Measurements from ENCODE around the gene ELMO1.

Gene ELMO1

DNA sequence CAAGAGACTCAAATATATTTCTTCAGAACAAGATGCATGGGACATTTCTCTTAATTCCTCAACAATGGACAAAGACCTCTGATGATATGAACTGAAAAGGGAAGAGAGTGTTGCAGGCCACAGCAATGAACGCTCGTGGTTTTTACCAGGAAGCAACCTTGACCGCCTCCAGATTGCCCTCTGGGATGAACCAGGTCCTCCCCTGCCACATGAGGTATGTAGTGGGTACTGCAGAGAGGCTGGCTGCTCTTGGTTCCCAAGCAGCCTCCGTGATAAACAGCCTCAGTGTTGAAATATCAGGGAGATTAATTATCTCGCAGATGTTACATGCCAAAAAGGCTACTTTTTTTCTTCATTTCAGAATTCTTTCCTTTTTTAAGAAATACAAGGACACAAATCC, 338.8 kb downstream of the ELMO1 start:
- ATAC-seq (ENCODE audit: low read depth) = no peak
- TF ChIP-seq, protein P1, sequence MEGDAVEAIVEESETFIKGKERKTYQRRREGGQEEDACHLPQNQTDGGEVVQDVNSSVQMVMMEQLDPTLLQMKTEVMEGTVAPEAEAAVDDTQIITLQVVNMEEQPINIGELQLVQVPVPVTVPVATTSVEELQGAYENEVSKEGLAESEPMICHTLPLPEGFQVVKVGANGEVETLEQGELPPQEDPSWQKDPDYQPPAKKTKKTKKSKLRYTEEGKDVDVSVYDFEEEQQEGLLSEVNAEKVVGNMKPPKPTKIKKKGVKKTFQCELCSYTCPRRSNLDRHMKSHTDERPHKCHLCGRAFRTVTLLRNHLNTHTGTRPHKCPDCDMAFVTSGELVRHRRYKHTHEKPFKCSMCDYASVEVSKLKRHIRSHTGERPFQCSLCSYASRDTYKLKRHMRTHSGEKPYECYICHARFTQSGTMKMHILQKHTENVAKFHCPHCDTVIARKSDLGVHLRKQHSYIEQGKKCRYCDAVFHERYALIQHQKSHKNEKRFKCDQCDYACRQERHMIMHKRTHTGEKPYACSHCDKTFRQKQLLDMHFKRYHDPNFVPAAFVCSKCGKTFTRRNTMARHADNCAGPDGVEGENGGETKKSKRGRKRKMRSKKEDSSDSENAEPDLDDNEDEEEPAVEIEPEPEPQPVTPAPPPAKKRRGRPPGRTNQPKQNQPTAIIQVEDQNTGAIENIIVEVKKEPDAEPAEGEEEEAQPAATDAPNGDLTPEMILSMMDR (IDR thresholded peaks at IDR 0.05; ENCODE audit: poor library complexity, severe bottlenecking) = no peak
- no peaks in the 10 kb centered on the region for H3K36me3 ChIP-seq (ENCODE audit: low read depth)

DNA sequence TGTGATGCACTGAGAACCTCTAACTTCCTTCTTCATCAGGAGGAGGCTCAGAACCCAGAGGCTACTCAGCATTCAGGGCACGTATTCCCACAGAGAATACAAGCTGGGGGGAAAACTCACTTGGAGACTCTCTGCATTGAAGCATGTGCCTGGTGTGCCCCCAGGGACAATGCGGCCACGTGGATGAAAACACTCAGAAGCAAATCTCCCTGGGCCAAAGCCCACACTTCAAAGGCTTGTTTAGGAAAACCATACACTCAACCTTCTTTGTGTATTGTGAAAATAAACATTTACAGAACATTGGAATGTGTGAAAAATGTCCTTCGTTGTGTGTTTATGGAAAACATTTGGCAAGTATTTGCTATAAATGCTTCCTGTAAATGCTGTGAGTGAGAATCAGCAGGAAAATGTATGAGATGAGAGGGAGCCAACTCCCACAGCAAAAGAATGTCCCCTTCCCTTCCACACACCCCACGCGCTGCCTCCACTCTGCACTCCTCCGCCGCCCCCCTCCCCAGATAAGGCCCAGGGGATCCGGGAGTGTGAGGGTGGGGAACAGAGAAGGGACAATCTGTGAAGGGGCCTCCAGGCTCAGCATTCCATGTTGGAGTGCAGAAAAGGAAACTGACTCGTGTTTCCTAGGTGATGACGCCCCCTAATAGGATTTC, 339.5 kb downstream of the ELMO1 start:
- no peaks in the 10 kb centered on the region for H3K9me3 ChIP-seq (ENCODE audit: severe bottlenecking)
- H3K27ac ChIP-seq (ENCODE audit: poor library complexity, severe bottlenecking) = no peak overlapping the region
- H3K4me3 ChIP-seq (ENCODE audit: severe bottlenecking) = no peak overlapping the region
- no peak for ATAC-seq (ENCODE audit: low read depth)
- H3K36me3 ChIP-seq (ENCODE audit: low read depth) = no peaks in the 10 kb centered on the region
- H3K27me3 ChIP-seq (ENCODE audit: insufficient read depth, poor library complexity, severe bottlenecking) = no peaks in the 10 kb centered on the region
- DNase-seq (ENCODE audit: low spot score) = no peak
- H3K4me1 ChIP-seq (ENCODE audit: insufficient read depth, poor library complexity, severe bottlenecking) = no peaks in the 10 kb centered on the region
- TF ChIP-seq, protein P1 (IDR thresholded peaks at IDR 0.05; ENCODE audit: poor library complexity, severe bottlenecking) = no peak

More for the DNA sequence above, 338.8 kb downstream of the ELMO1 start:
- H3K4me3 ChIP-seq (ENCODE audit: severe bottlenecking) = no peak overlapping the region
- H3K27ac ChIP-seq (ENCODE audit: poor library complexity, severe bottlenecking) = no peak overlapping the region
- H3K4me1 ChIP-seq (ENCODE audit: insufficient read depth, poor library complexity, severe bottlenecking) = no peaks in the 10 kb centered on the region
- H3K9me3 ChIP-seq (ENCODE audit: severe bottlenecking) = no peaks in the 10 kb centered on the region
- no peak for DNase-seq (ENCODE audit: low spot score)
- no peaks in the 10 kb centered on the region for H3K27me3 ChIP-seq (ENCODE audit: insufficient read depth, poor library complexity, severe bottlenecking)

DNA sequence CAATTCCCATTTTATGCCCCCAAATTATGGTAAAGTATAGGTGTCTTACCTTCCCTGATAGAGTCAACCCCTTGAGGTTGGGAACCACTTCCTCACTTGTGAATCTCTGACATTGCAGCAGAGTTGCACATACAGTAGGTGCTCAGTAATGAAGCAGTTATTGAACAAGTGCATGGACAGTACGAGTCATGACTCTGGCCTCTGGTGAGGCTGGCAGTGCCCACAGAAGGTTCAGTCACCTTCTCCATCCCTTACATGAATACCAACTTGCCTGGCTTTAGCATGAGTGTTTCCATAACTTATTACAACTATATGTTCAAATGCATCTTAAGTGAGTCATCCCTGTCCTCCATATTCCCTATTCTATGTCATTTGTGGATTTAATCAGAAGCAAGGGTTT, 340.0 kb downstream of the ELMO1 start:
- Histone ChIP-seq H3K4me3 (ENCODE audit: severe bottlenecking) (no peak overlapping the region), H3K4me1 (ENCODE audit: insufficient read depth, poor library complexity, severe bottlenecking) (no peaks in the 10 kb centered on the region), H3K36me3 (ENCODE audit: low read depth) (no peaks in the 10 kb centered on the region), H3K27me3 (ENCODE audit: insufficient read depth, poor library complexity, severe bottlenecking) (no peaks in the 10 kb centered on the region), H3K9me3 (ENCODE audit: severe bottlenecking) (no peaks in the 10 kb centered on the region), H3K27ac (ENCODE audit: poor library complexity, severe bottlenecking) (no peak overlapping the region)
- TF ChIP-seq, protein P1 (IDR thresholded peaks at IDR 0.05; ENCODE audit: poor library complexity, severe bottlenecking) = no peak
- DNase-seq (ENCODE audit: low spot score) (no peak), ATAC-seq (ENCODE audit: low read depth) (no peak)

DNA sequence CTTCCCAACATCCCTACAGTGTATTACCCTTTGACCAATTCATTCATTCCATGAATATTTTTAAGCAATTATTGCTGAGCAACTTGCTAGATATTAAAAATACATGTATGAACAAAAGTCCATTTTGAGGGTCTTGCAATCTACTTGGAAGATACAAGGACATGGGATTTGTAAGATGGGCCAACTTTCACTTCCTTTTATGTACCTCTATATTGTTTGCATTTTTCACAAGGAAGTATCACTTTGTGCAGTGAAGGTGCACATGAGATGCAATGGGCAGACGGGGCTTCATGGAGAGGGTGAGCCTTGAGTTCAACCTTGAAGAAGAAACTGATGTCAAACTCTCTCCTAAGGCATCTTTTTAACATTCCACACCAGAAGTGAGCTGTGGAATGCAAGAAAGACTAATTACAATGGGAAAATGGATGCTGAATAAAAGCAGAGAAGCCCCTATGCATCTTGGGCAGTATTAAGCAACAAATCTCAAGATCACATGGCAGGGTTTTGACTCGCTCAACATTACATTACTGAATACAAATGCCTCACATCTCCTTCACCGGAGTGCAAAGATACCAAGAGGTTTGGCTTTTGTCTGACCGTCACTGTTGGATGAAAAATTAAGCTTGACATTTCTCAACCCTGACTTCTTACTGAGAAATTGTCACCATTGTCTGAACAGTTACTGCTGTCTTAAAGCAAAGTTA, 341.5 kb downstream of the ELMO1 start:
- Histone ChIP-seq H3K36me3 (ENCODE audit: low read depth) (no peaks in the 10 kb centered on the region), H3K27me3 (ENCODE audit: insufficient read depth, poor library complexity, severe bottlenecking) (no peaks in the 10 kb centered on the region), H3K4me1 (ENCODE audit: insufficient read depth, poor library complexity, severe bottlenecking) (no peaks in the 10 kb centered on the region), H3K4me3 (ENCODE audit: severe bottlenecking) (no peak overlapping the region), H3K9me3 (ENCODE audit: severe bottlenecking) (no peaks in the 10 kb centered on the region), H3K27ac (ENCODE audit: poor library complexity, severe bottlenecking) (no peak overlapping the region)
- TF ChIP-seq, protein P1 (IDR thresholded peaks at IDR 0.05; ENCODE audit: poor library complexity, severe bottlenecking) = no peak
- DNase-seq (ENCODE audit: low spot score) (no peak), ATAC-seq (ENCODE audit: low read depth) (no peak)

DNA sequence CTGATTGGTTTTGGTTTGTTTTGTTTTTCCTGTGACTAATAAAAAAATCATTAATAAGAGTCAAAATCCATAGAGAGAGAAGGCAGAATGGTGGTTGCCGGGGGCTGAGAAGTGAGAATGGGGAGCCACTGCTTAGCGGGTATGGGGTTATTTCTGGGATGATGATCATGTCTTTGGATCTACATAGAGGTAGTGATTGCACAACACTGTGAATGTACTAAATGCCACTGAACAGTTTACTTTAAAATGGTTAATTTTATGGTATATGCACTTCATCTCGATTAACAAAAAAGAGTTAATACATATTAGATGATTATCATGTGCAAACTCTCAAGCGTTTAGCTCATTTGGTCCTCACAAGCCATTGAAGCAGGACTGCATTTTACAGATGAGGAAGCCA, 342.9 kb downstream of the ELMO1 start:
- no peak for ATAC-seq (ENCODE audit: low read depth)

More for the DNA sequence above, 342.9 kb downstream of the ELMO1 start:
- no peak overlapping the region for H3K27ac ChIP-seq (ENCODE audit: poor library complexity, severe bottlenecking)
- H3K4me3 ChIP-seq (ENCODE audit: severe bottlenecking) = no peak overlapping the region
- no peak for DNase-seq (ENCODE audit: low spot score)
- H3K27me3 ChIP-seq (ENCODE audit: insufficient read depth, poor library complexity, severe bottlenecking) = no peaks in the 10 kb centered on the region
- no peaks in the 10 kb centered on the region for H3K36me3 ChIP-seq (ENCODE audit: low read depth)
- H3K9me3 ChIP-seq (ENCODE audit: severe bottlenecking) = no peaks in the 10 kb centered on the region
- no peaks in the 10 kb centered on the region for H3K4me1 ChIP-seq (ENCODE audit: insufficient read depth, poor library complexity, severe bottlenecking)
- TF ChIP-seq, protein P1 (IDR thresholded peaks at IDR 0.05; ENCODE audit: poor library complexity, severe bottlenecking) = no peak

Measured in RWPE2 (cell line).